ENCODE measurements around the gene C14orf132.

GRCh38 chr14:96090441-96091148, 51.4 kb downstream of the C14orf132 start:
- TF ChIP-seq POLR2A (IDR thresholded peaks at IDR 0.05) (no peak), POLR2AphosphoS5 (IDR thresholded peaks at IDR 0.05; ENCODE audit: insufficient read depth in 1 of 2, low read depth in 1 of 2) (peak; percentile 25 to 47)
- TF ChIP-seq, protein P1, sequence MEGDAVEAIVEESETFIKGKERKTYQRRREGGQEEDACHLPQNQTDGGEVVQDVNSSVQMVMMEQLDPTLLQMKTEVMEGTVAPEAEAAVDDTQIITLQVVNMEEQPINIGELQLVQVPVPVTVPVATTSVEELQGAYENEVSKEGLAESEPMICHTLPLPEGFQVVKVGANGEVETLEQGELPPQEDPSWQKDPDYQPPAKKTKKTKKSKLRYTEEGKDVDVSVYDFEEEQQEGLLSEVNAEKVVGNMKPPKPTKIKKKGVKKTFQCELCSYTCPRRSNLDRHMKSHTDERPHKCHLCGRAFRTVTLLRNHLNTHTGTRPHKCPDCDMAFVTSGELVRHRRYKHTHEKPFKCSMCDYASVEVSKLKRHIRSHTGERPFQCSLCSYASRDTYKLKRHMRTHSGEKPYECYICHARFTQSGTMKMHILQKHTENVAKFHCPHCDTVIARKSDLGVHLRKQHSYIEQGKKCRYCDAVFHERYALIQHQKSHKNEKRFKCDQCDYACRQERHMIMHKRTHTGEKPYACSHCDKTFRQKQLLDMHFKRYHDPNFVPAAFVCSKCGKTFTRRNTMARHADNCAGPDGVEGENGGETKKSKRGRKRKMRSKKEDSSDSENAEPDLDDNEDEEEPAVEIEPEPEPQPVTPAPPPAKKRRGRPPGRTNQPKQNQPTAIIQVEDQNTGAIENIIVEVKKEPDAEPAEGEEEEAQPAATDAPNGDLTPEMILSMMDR (IDR thresholded peaks at IDR 0.05): no peak
